ENCODE measurements around the gene RUNX2. TPM values are rescaled to one million over a fixed set of nuclear protein-coding genes. Genes with fewer than 3 reads are reported as not detected.

The RUNX2 gene
- total and polyA plus RNA-seq, 4 donors = 0.83 to 2.8 (median 2.0) TPM

DNA sequence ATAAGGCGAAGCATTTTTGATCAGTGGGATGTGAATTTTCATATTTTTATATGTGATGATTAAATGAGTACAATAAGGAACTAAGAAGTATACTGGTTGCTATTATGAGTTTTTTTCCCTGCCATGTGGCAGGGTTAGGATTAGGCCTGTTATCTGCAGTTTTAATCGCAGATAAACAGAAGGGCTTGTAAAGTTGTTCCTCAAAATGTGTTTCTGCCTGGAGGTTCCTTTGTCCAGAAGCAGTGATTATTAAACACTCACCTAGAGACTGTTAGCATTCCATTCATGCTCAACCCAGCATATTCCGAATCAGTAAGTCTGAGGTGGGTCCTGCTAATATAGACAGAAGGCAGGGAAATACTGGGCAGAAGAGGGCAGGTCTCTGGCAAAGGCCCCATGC is 371.5 kb downstream of the RUNX2 start:
- DNase-seq (ENCODE audit: low read depth in 4 of 6, low spot score in 6 of 6) = no peak
- Histone ChIP-seq H3K4me1 (ENCODE audit: control insufficient read depth, insufficient read depth, low read length) (no peaks in the 10 kb centered on the region), H3K36me3 (ENCODE audit: control insufficient read depth, insufficient read depth, low read length) (no peaks in the 10 kb centered on the region), H3K9me3 (ENCODE audit: control insufficient read depth, insufficient read depth, low read length) (no peaks in the 10 kb centered on the region), H3K4me3 (ENCODE audit: low read depth, low read length) (no peak overlapping the region), H3K27me3 (ENCODE audit: control insufficient read depth, insufficient read depth, low read length) (no peaks in the 10 kb centered on the region), H3K27ac (ENCODE audit: low read depth, low read length) (no peak overlapping the region)
- 86% methylated on average over 1 of the region's 3 CpGs for WGBS (ENCODE audit: insufficient coverage)

DNA sequence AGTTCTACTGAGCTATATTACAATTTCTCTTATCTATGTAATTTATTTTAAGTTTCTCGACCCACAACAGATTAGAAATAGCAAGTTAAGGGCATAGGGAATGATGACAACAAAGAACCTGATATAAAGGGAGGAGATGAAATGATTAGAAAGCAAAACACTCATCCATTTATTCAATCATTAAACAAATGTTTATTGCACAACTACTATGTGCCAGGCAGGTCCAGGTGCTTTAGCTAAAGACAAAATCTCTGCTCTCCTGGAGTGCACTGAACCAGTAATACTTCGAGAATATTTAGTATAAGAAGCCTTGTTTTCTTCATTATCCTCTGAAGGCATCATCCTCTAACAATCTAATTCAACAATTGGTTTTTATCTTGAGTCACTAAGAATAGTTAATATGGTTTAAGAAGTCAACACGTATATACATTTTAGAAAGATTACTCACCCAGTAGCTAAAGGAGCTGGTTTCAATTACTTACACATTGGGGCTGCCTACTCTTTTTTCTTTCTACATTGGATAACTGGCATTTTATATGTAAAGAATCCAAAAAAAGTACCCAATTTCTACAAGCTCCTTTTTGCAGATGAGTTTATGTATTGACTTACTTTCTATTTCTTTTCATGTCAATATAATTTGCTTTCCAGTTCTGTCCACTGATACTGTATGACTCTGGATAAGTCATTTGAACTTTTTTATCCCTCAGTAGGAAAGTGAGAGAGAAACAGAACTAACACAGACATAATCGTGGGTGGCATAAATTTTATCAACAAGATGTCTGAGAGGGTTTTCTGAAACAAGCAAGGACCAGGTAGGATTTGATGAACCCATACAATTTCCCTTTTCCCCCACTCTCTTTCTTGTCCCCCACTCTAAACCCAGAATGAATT is 375.0 kb downstream of the RUNX2 start:
- Histone ChIP-seq H3K4me1 (ENCODE audit: control insufficient read depth, insufficient read depth, low read length) (no peaks in the 10 kb centered on the region), H3K27me3 (ENCODE audit: control insufficient read depth, insufficient read depth, low read length) (no peaks in the 10 kb centered on the region), H3K27ac (ENCODE audit: low read depth, low read length) (no peak overlapping the region), H3K4me3 (ENCODE audit: low read depth, low read length) (no peak overlapping the region), H3K9me3 (ENCODE audit: control insufficient read depth, insufficient read depth, low read length) (no peaks in the 10 kb centered on the region), H3K36me3 (ENCODE audit: control insufficient read depth, insufficient read depth, low read length) (no peaks in the 10 kb centered on the region)
- DNase-seq (ENCODE audit: low read depth in 4 of 6, low spot score in 6 of 6) = no peak
- WGBS (ENCODE audit: insufficient coverage) = no CpG with 5 or more reads among the region's 4 CpGs

DNA sequence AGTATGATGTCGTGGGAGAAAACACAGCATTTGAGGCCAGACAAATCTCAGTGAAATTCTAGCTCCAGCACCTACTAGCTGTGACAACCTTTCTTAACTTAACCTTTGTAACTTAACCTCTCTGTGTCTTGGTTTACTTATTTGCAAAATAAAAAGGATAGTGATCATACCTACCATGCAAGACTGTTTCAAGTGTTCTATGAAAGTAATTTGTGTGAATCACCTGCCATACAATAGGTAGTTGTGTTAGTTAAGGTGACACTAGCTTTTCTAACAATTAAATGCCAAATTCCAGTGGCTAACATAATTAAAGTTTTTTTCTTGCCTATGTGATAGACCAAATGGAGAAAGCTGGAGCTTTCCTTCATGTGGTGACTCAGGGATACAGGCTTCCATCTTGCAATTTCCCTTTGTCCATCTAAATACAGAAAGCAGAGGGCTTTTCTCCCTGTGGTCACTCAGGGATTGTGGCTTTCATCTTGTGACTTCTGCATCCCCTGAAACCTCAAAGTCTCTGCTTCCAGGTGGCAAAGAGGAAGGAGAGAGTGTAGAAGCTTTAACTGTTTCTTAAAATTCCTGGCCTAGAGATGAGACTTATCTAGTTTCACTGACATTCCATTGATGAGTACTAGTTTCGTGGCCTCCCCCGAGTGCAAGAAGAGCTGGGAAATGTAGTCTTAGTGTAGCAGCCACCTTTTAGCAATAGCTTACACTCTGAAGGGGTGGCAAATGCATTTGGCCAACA is 376.1 kb downstream of the RUNX2 start:
- no peaks in the 10 kb centered on the region for H3K27me3 ChIP-seq (ENCODE audit: control insufficient read depth, insufficient read depth, low read length)
- no peak for DNase-seq (ENCODE audit: low read depth in 4 of 6, low spot score in 6 of 6)
- H3K4me3 ChIP-seq (ENCODE audit: low read depth, low read length) = no peak overlapping the region
- WGBS (ENCODE audit: insufficient coverage) = no CpG with 5 or more reads among the region's 3 CpGs
- H3K9me3 ChIP-seq (ENCODE audit: control insufficient read depth, insufficient read depth, low read length) = no peaks in the 10 kb centered on the region
- no peaks in the 10 kb centered on the region for H3K4me1 ChIP-seq (ENCODE audit: control insufficient read depth, insufficient read depth, low read length)
- H3K27ac ChIP-seq (ENCODE audit: low read depth, low read length) = no peak overlapping the region
- no peaks in the 10 kb centered on the region for H3K36me3 ChIP-seq (ENCODE audit: control insufficient read depth, insufficient read depth, low read length)

DNA sequence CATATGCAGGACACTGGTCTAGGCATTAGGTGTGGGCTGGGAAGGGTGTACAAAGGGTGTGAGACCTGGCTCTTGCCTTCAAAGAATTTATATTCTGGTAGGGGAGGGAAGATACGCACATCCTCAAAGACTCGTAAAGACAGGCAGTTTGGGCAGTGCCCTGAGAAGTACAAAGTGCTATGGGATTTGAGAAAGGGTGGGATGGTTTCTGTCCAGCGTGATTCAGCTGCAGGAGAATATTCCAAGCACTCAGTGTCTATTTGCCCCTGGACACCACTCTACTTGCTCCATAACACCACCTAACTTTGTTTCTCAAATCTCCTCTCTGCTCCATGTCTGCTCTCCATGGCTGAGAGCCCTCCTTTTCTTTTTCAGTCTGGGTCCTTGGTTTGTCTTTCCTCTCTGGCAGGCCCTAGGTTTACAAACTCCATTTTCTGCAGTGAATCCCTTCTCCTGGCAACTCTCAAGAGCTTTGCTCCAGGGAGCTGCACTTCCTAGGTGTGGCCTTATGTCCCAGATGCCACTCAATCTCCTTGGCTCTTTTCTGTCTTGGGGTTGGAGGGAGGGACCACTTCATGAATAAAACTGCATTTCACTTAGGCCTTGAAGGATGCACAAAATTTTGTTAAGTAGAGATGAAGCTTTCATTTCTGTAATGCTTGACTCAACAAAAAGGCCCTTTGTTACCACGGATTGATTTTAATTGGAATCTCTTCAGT is 377.2 kb downstream of the RUNX2 start:
- Histone ChIP-seq H3K9me3 (ENCODE audit: control insufficient read depth, insufficient read depth, low read length) (no peaks in the 10 kb centered on the region), H3K4me3 (ENCODE audit: low read depth, low read length) (no peak overlapping the region), H3K4me1 (ENCODE audit: control insufficient read depth, insufficient read depth, low read length) (no peaks in the 10 kb centered on the region), H3K27ac (ENCODE audit: low read depth, low read length) (no peak overlapping the region), H3K27me3 (ENCODE audit: control insufficient read depth, insufficient read depth, low read length) (no peaks in the 10 kb centered on the region), H3K36me3 (ENCODE audit: control insufficient read depth, insufficient read depth, low read length) (no peaks in the 10 kb centered on the region)
- no peak for DNase-seq (ENCODE audit: low read depth in 4 of 6, low spot score in 6 of 6)
- 100% methylated on average over 2 of the region's 4 CpGs for WGBS (ENCODE audit: insufficient coverage)

DNA sequence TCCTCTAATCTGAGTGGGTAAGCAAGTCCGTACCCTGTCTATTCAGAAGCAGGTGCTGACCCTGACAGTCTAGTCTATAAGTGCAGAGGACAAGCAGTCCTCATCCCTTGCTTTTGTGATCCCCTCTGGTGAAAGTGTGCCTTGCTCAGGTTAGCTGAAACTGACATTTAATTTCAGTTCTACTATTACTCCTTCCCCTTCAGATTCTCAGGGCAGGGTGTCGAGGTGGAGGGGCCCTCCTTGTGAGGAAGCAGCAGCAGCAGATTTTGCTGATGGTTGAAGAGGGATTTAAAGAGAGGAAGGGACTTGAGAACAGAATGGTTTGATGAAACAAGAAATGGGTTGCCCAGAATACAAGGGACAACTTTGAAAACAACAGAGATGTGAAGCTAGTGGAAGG is 378.2 kb downstream of the RUNX2 start:
- no peaks in the 10 kb centered on the region for H3K36me3 ChIP-seq (ENCODE audit: control insufficient read depth, insufficient read depth, low read length)
- no peak overlapping the region for H3K4me3 ChIP-seq (ENCODE audit: low read depth, low read length)
- no peaks in the 10 kb centered on the region for H3K4me1 ChIP-seq (ENCODE audit: control insufficient read depth, insufficient read depth, low read length)
- 31% methylated on average over 2 of the region's 2 CpGs for WGBS (ENCODE audit: insufficient coverage)
- no peaks in the 10 kb centered on the region for H3K27me3 ChIP-seq (ENCODE audit: control insufficient read depth, insufficient read depth, low read length)
- H3K9me3 ChIP-seq (ENCODE audit: control insufficient read depth, insufficient read depth, low read length) = no peaks in the 10 kb centered on the region
- no peak overlapping the region for H3K27ac ChIP-seq (ENCODE audit: low read depth, low read length)
- no peak for DNase-seq (ENCODE audit: low read depth in 4 of 6, low spot score in 6 of 6)

DNA sequence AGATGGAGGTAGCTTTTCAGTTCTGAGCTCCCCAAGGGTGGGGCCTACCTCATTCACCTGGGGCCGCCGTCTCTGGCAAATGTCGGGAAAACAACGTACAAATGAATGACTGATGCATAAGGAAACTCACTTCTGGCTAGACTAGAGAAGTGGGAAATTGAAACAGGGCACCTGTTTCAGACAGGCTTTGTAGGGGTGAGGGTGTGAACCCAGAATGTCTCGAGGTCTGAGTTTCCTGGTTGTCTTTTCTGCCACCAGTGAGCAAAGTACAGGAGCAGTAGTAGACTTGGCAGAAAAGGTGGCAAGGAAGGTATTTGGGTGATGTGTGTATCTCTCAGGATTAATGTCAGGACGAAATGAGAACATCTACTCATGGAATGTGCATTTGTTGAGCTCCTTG is 379.0 kb downstream of the RUNX2 start:
- H3K4me3 ChIP-seq (ENCODE audit: low read depth, low read length) = no peak overlapping the region
- no peaks in the 10 kb centered on the region for H3K9me3 ChIP-seq (ENCODE audit: control insufficient read depth, insufficient read depth, low read length)
- H3K27me3 ChIP-seq (ENCODE audit: control insufficient read depth, insufficient read depth, low read length) = no peaks in the 10 kb centered on the region
- H3K4me1 ChIP-seq (ENCODE audit: control insufficient read depth, insufficient read depth, low read length) = no peaks in the 10 kb centered on the region
- DNase-seq (ENCODE audit: low read depth in 4 of 6, low spot score in 6 of 6) = no peak
- WGBS (ENCODE audit: insufficient coverage) = 92% methylated on average over 6 of the region's 6 CpGs
- no peaks in the 10 kb centered on the region for H3K36me3 ChIP-seq (ENCODE audit: control insufficient read depth, insufficient read depth, low read length)
- no peak overlapping the region for H3K27ac ChIP-seq (ENCODE audit: low read depth, low read length)

DNA sequence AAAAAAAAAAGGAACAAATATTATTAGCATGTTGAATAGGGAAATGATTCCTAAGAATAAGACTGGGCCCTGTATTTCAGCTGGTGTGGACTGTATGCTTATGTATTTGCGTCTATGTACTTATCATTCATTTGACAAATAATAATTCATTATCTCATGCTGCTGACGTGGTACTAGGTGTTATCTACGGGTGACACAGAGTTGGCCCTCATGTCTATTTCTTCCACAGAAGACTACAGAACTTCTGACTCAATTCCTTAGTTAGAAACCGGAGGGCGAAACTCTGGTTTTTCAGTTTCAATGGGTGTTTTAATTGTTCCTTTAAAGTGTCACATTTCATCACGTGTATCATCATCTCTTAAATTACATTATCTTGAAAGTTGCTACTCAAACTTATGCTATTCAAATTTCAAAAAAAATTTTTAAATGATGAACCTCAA is 381.7 kb downstream of the RUNX2 start:
- Histone ChIP-seq H3K36me3 (ENCODE audit: control insufficient read depth, insufficient read depth, low read length) (no peaks in the 10 kb centered on the region), H3K9me3 (ENCODE audit: control insufficient read depth, insufficient read depth, low read length) (no peaks in the 10 kb centered on the region), H3K4me3 (ENCODE audit: low read depth, low read length) (no peak overlapping the region), H3K27me3 (ENCODE audit: control insufficient read depth, insufficient read depth, low read length) (no peaks in the 10 kb centered on the region), H3K27ac (ENCODE audit: low read depth, low read length) (no peak overlapping the region), H3K4me1 (ENCODE audit: control insufficient read depth, insufficient read depth, low read length) (peaks cover 5% of the 10 kb centered on the region)
- no CpG with 5 or more reads among the region's 6 CpGs for WGBS (ENCODE audit: insufficient coverage)
- DNase-seq (ENCODE audit: low read depth in 4 of 6, low spot score in 6 of 6) = no peak

DNA sequence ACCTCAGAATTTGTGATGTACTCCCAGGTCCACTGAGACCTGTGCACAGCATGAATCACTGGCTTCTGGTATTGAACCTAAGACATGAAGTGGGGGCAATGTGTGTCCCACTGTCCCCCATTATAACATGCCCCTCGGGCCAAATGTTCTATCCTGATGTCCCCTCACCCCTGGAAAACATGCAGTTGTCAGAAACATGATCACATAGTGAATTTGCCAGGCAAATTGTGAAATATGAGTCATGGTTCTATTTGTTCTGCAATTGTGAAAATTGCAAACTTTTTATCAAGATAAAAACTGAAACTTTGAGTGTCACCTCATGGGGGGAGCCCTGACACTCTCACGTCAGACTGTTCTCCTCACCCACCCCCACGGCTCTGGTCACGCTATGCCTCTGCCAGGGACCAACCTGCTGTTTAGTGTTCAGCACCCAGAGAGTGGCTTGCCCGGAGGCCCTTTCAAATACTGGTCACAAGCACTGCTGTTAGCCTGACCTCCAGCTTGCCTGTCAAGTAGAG is 382.2 kb downstream of the RUNX2 start:
- Histone ChIP-seq H3K9me3 (ENCODE audit: control insufficient read depth, insufficient read depth, low read length) (no peaks in the 10 kb centered on the region), H3K27me3 (ENCODE audit: control insufficient read depth, insufficient read depth, low read length) (no peaks in the 10 kb centered on the region), H3K27ac (ENCODE audit: low read depth, low read length) (no peak overlapping the region), H3K36me3 (ENCODE audit: control insufficient read depth, insufficient read depth, low read length) (no peaks in the 10 kb centered on the region), H3K4me1 (ENCODE audit: control insufficient read depth, insufficient read depth, low read length) (peaks cover 5% of the 10 kb centered on the region), H3K4me3 (ENCODE audit: low read depth, low read length) (no peak overlapping the region)
- no peak for DNase-seq (ENCODE audit: low read depth in 4 of 6, low spot score in 6 of 6)
- 89% methylated on average over 4 of the region's 5 CpGs for WGBS (ENCODE audit: insufficient coverage)

DNA sequence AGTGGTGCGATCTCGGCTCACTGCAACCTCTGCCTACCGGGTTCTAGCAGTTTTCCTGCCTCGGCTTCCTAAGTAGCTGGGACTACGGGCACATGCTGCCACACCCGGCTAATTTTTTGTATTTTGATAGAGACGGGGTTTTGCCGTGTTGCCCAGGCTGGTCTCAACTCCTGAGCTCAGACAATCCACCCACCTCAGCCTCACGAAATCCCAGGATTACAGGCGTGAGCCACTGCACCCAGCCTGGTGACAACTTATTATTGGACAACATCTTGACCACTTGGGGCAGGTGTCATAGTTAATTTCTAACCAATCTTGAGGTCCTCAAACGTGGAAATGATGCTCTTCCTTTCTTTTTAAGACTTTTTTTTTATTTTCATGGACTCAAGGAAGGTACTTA is 383.9 kb downstream of the RUNX2 start:
- H3K4me3 ChIP-seq (ENCODE audit: low read depth, low read length) = no peak overlapping the region
- H3K4me1 ChIP-seq (ENCODE audit: control insufficient read depth, insufficient read depth, low read length) = peaks cover 5% of the 10 kb centered on the region
- no peak overlapping the region for H3K27ac ChIP-seq (ENCODE audit: low read depth, low read length)
- H3K27me3 ChIP-seq (ENCODE audit: control insufficient read depth, insufficient read depth, low read length) = no peaks in the 10 kb centered on the region
- no peak for DNase-seq (ENCODE audit: low read depth in 4 of 6, low spot score in 6 of 6)
- no peaks in the 10 kb centered on the region for H3K36me3 ChIP-seq (ENCODE audit: control insufficient read depth, insufficient read depth, low read length)
- H3K9me3 ChIP-seq (ENCODE audit: control insufficient read depth, insufficient read depth, low read length) = no peaks in the 10 kb centered on the region
- WGBS (ENCODE audit: insufficient coverage) = 93% methylated on average over 10 of the region's 11 CpGs
